Measurements from ENCODE around the gene NEMP2. TPM values are rescaled to one million over a fixed set of nuclear protein-coding genes. Genes with fewer than 3 reads are reported as not detected.
"Not testable (repeated sequence)": the region's sequence is repeated elsewhere in the genome, so short reads cannot be mapped to it uniquely, and the experiment has no call there.

Gene NEMP2
- total RNA-seq, 1 experiment from 2014 or later: 20.9 TPM

- DNase-seq: no peak
- Histone ChIP-seq H3K4me1 (no peaks in the 10 kb centered on the region), H3K36me3 (no peaks in the 10 kb centered on the region), H3K27ac (no peak overlapping the region), H3K27me3 (no peaks in the 10 kb centered on the region), H3K9me3 (replicated peaks) (no peaks in the 10 kb centered on the region), H3K4me3 (no peak overlapping the region)
Observed at GRCh38 chr2:190500054-190500502, 34.4 kb downstream of the NEMP2 start.

- Histone ChIP-seq H3K36me3 (no peaks in the 10 kb centered on the region), H3K27me3 (no peaks in the 10 kb centered on the region), H3K4me1 (no peaks in the 10 kb centered on the region), H3K9me3 (replicated peaks) (peaks cover 4% of the 10 kb centered on the region; the same call in 1 of the 2 replicates), H3K4me3 (no peak overlapping the region), H3K27ac (no peak overlapping the region)
- no peak for DNase-seq
Observed at GRCh38 chr2:190499273-190499672, 35.2 kb downstream of the NEMP2 start.

- Histone ChIP-seq H3K9me3 (replicated peaks) (peaks cover 7% of the 10 kb centered on the region), H3K27ac (no peak overlapping the region), H3K36me3 (no peaks in the 10 kb centered on the region), H3K4me1 (no peaks in the 10 kb centered on the region), H3K27me3 (no peaks in the 10 kb centered on the region), H3K4me3 (no peak overlapping the region)
- no peak for DNase-seq
Observed at GRCh38 chr2:190497428-190497827, 37.1 kb downstream of the NEMP2 start.

- not testable (repeated sequence) for H3K36me3 ChIP-seq; H3K27me3 ChIP-seq; H3K9me3 ChIP-seq (replicated peaks); DNase-seq; H3K27ac ChIP-seq; H3K4me1 ChIP-seq; H3K4me3 ChIP-seq
Observed at GRCh38 chr2:190494600-190495227, 39.8 kb downstream of the NEMP2 start.

- DNase-seq: no peak
- no peaks in the 10 kb centered on the region for H3K27me3 ChIP-seq
- no peaks in the 10 kb centered on the region for H3K36me3 ChIP-seq
- no peak overlapping the region for H3K4me3 ChIP-seq
- H3K27ac ChIP-seq: no peak overlapping the region
- H3K9me3 ChIP-seq (replicated peaks): peaks cover 7% of the 10 kb centered on the region
- no peaks in the 10 kb centered on the region for H3K4me1 ChIP-seq
Observed at GRCh38 chr2:190493095-190493494, 41.4 kb downstream of the NEMP2 start.

- Histone ChIP-seq H3K27ac (no peak overlapping the region), H3K27me3 (no peaks in the 10 kb centered on the region), H3K4me3 (no peak overlapping the region), H3K9me3 (replicated peaks) (peaks cover 7% of the 10 kb centered on the region), H3K4me1 (no peaks in the 10 kb centered on the region), H3K36me3 (no peaks in the 10 kb centered on the region)
- DNase-seq: no peak
Observed at GRCh38 chr2:190490502-190490901, 44.0 kb downstream of the NEMP2 start.

- no peaks in the 10 kb centered on the region for H3K4me1 ChIP-seq
- H3K27ac ChIP-seq: no peak overlapping the region
- no peak for DNase-seq
- H3K27me3 ChIP-seq: no peaks in the 10 kb centered on the region
- H3K4me3 ChIP-seq: no peak overlapping the region
- H3K9me3 ChIP-seq (replicated peaks): peaks cover 4% of the 10 kb centered on the region
- H3K36me3 ChIP-seq: no peaks in the 10 kb centered on the region
Observed at GRCh38 chr2:190489475-190489874, 45.0 kb downstream of the NEMP2 start.

GRCh38 chr2:190488516-190489233, 45.8 kb downstream of the NEMP2 start:
- DNase-seq: no peak
- no peak overlapping the region for H3K4me3 ChIP-seq
- no peaks in the 10 kb centered on the region for H3K4me1 ChIP-seq
- H3K27me3 ChIP-seq: no peaks in the 10 kb centered on the region
- H3K36me3 ChIP-seq: no peaks in the 10 kb centered on the region
- H3K9me3 ChIP-seq (replicated peaks): peaks cover 3% of the 10 kb centered on the region; the same call in 1 of the 2 replicates
- H3K27ac ChIP-seq: no peak overlapping the region

- Histone ChIP-seq H3K4me3 (no peak overlapping the region), H3K27me3 (no peaks in the 10 kb centered on the region), H3K36me3 (no peaks in the 10 kb centered on the region), H3K27ac (no peak overlapping the region), H3K9me3 (replicated peaks) (no peaks in the 10 kb centered on the region), H3K4me1 (peaks cover 21% of the 10 kb centered on the region)
- no peak for DNase-seq
Observed at GRCh38 chr2:190486037-190486623, 48.4 kb downstream of the NEMP2 start.

GRCh38 chr2:190482451-190482850, 52.1 kb downstream of the NEMP2 start:
- Histone ChIP-seq H3K27ac (peak overlapping the region; percentile 55), H3K4me3 (no peak overlapping the region), H3K36me3 (no peaks in the 10 kb centered on the region), H3K4me1 (peaks cover 36% of the 10 kb centered on the region), H3K27me3 (no peaks in the 10 kb centered on the region), H3K9me3 (replicated peaks) (0 out of 2 replicates have a peak, but pooled peaks cover 3% of the 10 kb centered on the region)
- peak; percentile 64 to 91 for DNase-seq

GRCh38 chr2:190481339-190481738, 53.2 kb downstream of the NEMP2 start:
- no peaks in the 10 kb centered on the region for H3K36me3 ChIP-seq
- 0 out of 2 replicates have a peak, but pooled peaks cover 3% of the 10 kb centered on the region for H3K9me3 ChIP-seq (replicated peaks)
- H3K4me1 ChIP-seq: peaks cover 39% of the 10 kb centered on the region
- no peak overlapping the region for H3K4me3 ChIP-seq
- peak overlapping the region; percentile 55 for H3K27ac ChIP-seq
- H3K27me3 ChIP-seq: no peaks in the 10 kb centered on the region
- DNase-seq: peak; percentile 58 to 78

GRCh38 chr2:190478572-190479195, 55.8 kb downstream of the NEMP2 start:
- Histone ChIP-seq H3K27ac (no peak overlapping the region), H3K4me1 (peaks cover 39% of the 10 kb centered on the region), H3K4me3 (no peak overlapping the region), H3K36me3 (no peaks in the 10 kb centered on the region), H3K27me3 (no peaks in the 10 kb centered on the region), H3K9me3 (replicated peaks) (peaks cover 6% of the 10 kb centered on the region)
- no peak for DNase-seq

- H3K27ac ChIP-seq: no peak overlapping the region
- no peaks in the 10 kb centered on the region for H3K27me3 ChIP-seq
- no peaks in the 10 kb centered on the region for H3K36me3 ChIP-seq
- H3K4me1 ChIP-seq: peaks cover 33% of the 10 kb centered on the region
- no peak overlapping the region for H3K4me3 ChIP-seq
- peaks cover 14% of the 10 kb centered on the region for H3K9me3 ChIP-seq (replicated peaks)
- no peak for DNase-seq
Observed at GRCh38 chr2:190477661-190478454, 56.7 kb downstream of the NEMP2 start.

GRCh38 chr2:190470256-190470826, 64.2 kb downstream of the NEMP2 start:
- no peak overlapping the region for H3K27ac ChIP-seq
- no peak for DNase-seq
- peaks cover 38% of the 10 kb centered on the region for H3K4me1 ChIP-seq
- H3K36me3 ChIP-seq: no peaks in the 10 kb centered on the region
- H3K4me3 ChIP-seq: no peak overlapping the region
- H3K27me3 ChIP-seq: no peaks in the 10 kb centered on the region
- peaks cover 11% of the 10 kb centered on the region for H3K9me3 ChIP-seq (replicated peaks)
